GM12873 (cell line): ENCODE measurements around the gene FABP6.

Experiments used
- CTCF ChIP-seq: IDR thresholded peaks from 2 replicates; pipeline ENCODE4 v1.5.1; 2012; ENCODE audit warnings: low read depth, mild to moderate bottlenecking, moderate library complexity, low read length, control low read depth; ENCODE audit not compliant: insufficient read depth; ENCODE audit errors: missing control alignments

Gene FABP6

GRCh38 chr5:160245506-160246086 is 16.3 kb downstream of the FABP6 start:
- no peak for TF ChIP-seq CTCF

DNA sequence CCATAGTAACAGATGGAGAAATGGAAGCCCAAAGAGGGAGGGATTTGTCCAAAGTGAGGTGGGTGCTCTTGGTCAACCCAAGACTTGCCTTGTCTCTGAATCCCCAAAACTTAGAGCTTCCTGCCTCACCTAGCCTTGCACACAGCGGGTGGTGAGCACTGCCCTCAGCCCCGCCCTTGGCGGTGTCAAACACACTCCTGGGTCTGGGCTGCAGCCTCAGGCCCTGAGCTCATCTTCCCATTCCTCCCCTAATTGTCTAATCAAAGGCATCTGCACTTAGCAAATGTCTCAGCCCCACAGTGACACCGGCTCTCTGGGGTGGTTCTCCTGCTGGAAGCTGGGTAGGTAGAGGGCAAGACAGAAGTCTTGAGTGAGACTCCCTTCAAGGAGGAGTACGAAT is 20.9 kb downstream of the FABP6 start:
- TF ChIP-seq CTCF, result no peak

DNA sequence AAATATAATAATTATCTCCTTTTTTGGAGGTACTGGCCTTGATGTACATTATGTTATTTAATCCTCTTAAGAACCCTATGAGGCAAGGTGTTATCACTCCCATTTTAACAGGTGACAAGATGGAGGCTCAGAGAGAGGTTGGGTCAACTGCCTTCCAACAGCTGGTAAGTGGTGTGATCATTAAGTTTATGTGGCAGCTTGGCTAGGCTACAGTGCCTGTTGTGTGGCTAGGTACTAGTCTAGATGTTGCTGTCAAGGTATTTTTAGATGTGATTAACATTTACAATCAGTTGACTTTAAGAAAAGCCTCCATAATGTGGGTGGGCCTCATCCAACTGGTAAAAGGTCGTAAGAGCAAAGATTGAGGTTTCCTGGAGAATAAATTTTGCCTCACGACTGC is 21.5 kb downstream of the FABP6 start:
- TF ChIP-seq CTCF, result no peak

DNA sequence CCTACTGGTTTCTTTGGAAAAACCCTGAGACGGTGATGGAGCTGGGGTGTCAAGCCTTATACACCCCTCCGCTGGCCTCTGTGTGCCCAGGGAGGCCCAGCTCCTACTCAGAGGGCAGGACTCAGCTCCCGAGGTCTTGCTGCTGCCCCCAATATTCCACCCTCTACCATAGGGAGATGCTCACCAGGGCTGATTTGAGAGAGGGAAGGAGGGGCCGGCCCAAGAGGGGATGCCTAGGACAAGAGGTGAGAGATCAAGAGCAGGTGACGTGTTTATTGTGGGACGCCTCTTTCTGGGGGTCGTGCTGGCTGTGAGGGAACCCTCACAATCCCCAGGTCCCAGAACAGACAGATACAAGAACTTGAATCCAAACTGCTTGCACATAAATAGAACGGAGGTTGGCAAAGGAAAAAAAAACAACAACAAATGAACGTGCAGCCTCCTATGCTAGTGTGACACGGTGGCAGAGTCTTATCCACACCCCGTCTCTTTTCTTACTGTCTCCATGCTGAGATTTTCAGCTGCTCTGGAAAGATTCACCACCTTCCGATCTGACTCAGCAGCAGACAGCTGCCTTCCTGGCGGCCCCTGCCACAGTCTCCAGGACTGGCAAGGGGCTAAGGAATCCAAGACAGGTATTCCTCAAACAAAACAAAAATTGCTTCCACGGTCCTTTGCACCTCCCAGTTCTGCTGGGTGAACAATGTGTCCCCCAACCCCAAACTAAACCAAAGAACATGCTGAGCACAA is 22.3 kb downstream of the FABP6 start:
- no peak for TF ChIP-seq CTCF

- no peak for TF ChIP-seq CTCF
These were observed 23.6 kb downstream of the FABP6 start for GRCh38 chr5:160252916-160253315.

DNA sequence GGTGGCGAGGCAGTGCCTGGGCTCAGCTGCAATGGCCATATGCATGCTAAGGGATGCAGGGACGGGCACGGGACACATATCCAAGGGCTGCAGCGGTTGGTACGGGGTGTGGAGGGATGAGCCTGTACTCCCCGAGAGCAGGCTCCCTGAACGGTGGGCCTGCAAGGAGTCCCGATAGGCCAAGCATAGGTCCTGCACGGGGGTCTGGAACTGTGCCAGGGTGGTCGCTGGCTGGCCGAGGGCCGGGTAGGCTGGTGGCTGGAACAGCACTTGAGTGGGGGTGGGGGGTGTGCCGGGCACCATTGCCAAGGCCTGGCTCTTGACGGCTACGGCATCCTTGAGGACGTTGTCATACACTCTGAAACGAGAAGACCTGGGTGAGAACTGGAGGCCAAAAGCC is 24.1 kb downstream of the FABP6 start:
- TF ChIP-seq CTCF, result no peak

- no peak for TF ChIP-seq CTCF
These were observed 25.4 kb downstream of the FABP6 start for GRCh38 chr5:160254706-160255105.
